ENCODE results near the gene MORN3. TPM values are rescaled to one million over a fixed set of nuclear protein-coding genes. Genes with fewer than 3 reads are reported as not detected.

MORN3 gene
- total and polyA plus RNA-seq, 10 of the 15 experiments (the other 5 are each of a cell fraction or from before 2014, with no cell fraction given): 0.08 to 0.34 (median 0.17) TPM

DNA sequence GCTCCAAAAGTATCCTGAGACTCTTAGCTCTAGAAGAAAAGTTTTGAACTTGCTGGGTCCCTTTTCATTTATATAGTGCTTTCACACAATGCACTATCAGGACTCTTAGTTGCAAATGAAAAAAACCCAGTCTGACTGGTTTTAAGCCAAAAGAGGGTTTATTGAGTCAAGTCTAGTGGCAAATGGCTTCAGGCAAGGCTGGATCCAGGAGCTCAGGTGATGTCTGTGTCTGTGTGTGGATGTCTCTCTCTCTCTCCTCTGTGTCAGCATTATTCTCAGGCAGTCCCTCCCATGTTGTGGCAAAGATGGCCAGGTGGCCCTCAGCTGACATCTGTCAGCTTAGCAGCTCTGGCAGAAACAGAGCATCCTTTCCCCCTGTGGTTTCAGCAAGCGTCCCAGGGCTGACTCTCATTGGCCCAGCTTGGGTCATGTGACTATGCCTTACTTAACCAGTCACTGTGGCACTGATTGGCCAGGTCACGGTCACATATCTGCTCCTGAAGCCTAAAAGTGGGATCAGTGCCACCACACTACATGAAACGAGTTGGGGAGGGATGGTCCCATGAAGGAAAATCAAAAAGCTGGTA lies 49.3 kb upstream of the MORN3 start:
- intact Hi-C loops (cut with micrococcal nuclease; ENCODE audit: unreplicated experiment): loop anchor here (1.0 kb wide), 1 partner anchor 10 kb away; no protein-coding TSS in a partner anchor
- no peaks in the 10 kb centered on the region for H4K20me1 ChIP-seq (ENCODE audit: control insufficient read depth, insufficient read depth)
- no TSS peak for BruUV-seq (replicated peaks)
- in situ Hi-C loops (cut with MboI): no loop called here
- ChIA-PET RAD21 (ENCODE audit: unreplicated experiment) (no interaction called here), POLR2A (interaction anchor here (0.8 kb wide), 1 partner anchor 31 kb away, joined by 4 read pairs; no protein-coding TSS in a partner anchor), CTCF (interaction anchor here (1.1 to 2.8 kb wide), 3 partner anchors 50 to 75 kb away, joined by 3 to 18 read pairs (median 5); partner anchors contain the start of genes MORN3 and RHOF), SMC1A (ENCODE audit: uncharacterized antibody, unreplicated experiment) (interaction anchor here (0.6 kb wide), 1 partner anchor 1380 kb away, joined by 3 read pairs; no protein-coding TSS in a partner anchor)
- ATAC-seq (peak; percentile 47), FAIRE-seq (peak; percentile 80), DNase-seq (ENCODE audit: low read depth, low spot score) (no peak)
- H3K79me2 ChIP-seq (ENCODE audit: control insufficient read depth, insufficient read depth, low read length): peaks cover 3% of the 10 kb centered on the region
- H2AFZ ChIP-seq (ENCODE audit: control insufficient read depth, low read depth, low read length): no peak overlapping the region
- H3K9ac ChIP-seq (ENCODE audit: control insufficient read depth, insufficient read depth, low read length): no peak overlapping the region
- H3K4me2 ChIP-seq (ENCODE audit: control insufficient read depth, insufficient read depth): no peak overlapping the region
- no peaks in the 10 kb centered on the region for H3K9me3 ChIP-seq (replicated peaks; ENCODE audit: control insufficient read depth, insufficient read depth, low read length)
- 85% methylated on average over 3 of the region's 3 CpGs for WGBS (ENCODE audit: insufficient coverage, insufficient replicate concordance, low lambda C conversion rate, missing lambda C conversion rate)
- no peak overlapping the region for H3K4me3 ChIP-seq
- no peak overlapping the region for H3K27ac ChIP-seq (ENCODE audit: control insufficient read depth, insufficient read depth)
- no peaks in the 10 kb centered on the region for H3K4me1 ChIP-seq (ENCODE audit: control insufficient read depth, insufficient read depth, low read length)
- H3K36me3 ChIP-seq (ENCODE audit: control insufficient read depth in 2 of 2, insufficient read depth in 2 of 2, low read length in 1 of 2): no peaks in the 10 kb centered on the region
- H3K27me3 ChIP-seq (replicated peaks in 1 of 2; ENCODE audit: control insufficient read depth in 2 of 2, insufficient read depth in 2 of 2, low read length in 1 of 2): no peaks in the 10 kb centered on the region
- no peak for TF ChIP-seq ASH2L (IDR thresholded peaks at IDR 0.05; ENCODE audit: borderline replicate concordance, low read depth)
- no peak for TF ChIP-seq HDGF (IDR thresholded peaks at IDR 0.05)
- TF ChIP-seq TCF3 (IDR thresholded peaks at IDR 0.05; ENCODE audit: borderline replicate concordance, insufficient read depth, low read depth, low read length): 0 out of 2 replicates have a peak, but pooled peaks have one; percentile 35
- no peak for TF ChIP-seq EP300 (IDR thresholded peaks at IDR 0.05; ENCODE audit: borderline replicate concordance in 1 of 2, control insufficient read depth in 1 of 2, low read depth in 2 of 2, low read length in 2 of 2)
- TF ChIP-seq TARDBP (IDR thresholded peaks at IDR 0.05; ENCODE audit: borderline replicate concordance): no peak
- no peak for TF ChIP-seq STAT1 (conservative IDR thresholded peaks at IDR 0.05)
- no peak for TF ChIP-seq CEBPB (IDR thresholded peaks at IDR 0.05; ENCODE audit: borderline replicate concordance in 1 of 2, low read depth in 2 of 2, low read length in 2 of 2)
- no peak for TF ChIP-seq PML (IDR thresholded peaks at IDR 0.05; ENCODE audit: low read length)
- TF ChIP-seq MYC (IDR thresholded peaks at IDR 0.05; ENCODE audit: insufficient read depth, insufficient read length, insufficient replicate concordance, low read length, severe bottlenecking): no peak
- TF ChIP-seq, protein P1, sequence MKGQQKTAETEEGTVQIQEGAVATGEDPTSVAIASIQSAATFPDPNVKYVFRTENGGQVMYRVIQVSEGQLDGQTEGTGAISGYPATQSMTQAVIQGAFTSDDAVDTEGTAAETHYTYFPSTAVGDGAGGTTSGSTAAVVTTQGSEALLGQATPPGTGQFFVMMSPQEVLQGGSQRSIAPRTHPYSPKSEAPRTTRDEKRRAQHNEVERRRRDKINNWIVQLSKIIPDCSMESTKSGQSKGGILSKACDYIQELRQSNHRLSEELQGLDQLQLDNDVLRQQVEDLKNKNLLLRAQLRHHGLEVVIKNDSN (IDR thresholded peaks at IDR 0.05; ENCODE audit: borderline replicate concordance, extremely low read length, insufficient read depth, low read depth, low read length): peak; percentile 68
- TF ChIP-seq NFYB (IDR thresholded peaks at IDR 0.05; ENCODE audit: insufficient read depth, low read depth, low read length): peak; percentile 74
- 0 out of 2 replicates have a peak, but pooled peaks have one; percentile 25 for TF ChIP-seq TCF12 (IDR thresholded peaks at IDR 0.05; ENCODE audit: low read depth, low read length)
- TF ChIP-seq PAX8 (IDR thresholded peaks at IDR 0.05): no peak
- TF ChIP-seq RUNX3 (IDR thresholded peaks at IDR 0.05; ENCODE audit: low read length): peak; percentile 27; the same call in 1 of the 2 replicates
- TF ChIP-seq CHD4 (IDR thresholded peaks at IDR 0.05): no peak
